ENCODE results near the gene NR6A1. TPM values are rescaled to one million over a fixed set of nuclear protein-coding genes. Genes with fewer than 3 reads are reported as not detected.

Gene NR6A1
- total RNA-seq, 1 donor from 2014 or later = 0.53 TPM

GRCh38 chr9:124707666-124708065, 63.4 kb downstream of the NR6A1 start:
- no peaks in the 10 kb centered on the region for H3K4me1 ChIP-seq
- intact Hi-C loops (cut with DNase I) = no loop called here

GRCh38 chr9:124706685-124707084, 64.4 kb downstream of the NR6A1 start:
- H3K4me3 ChIP-seq = no peak overlapping the region
- intact Hi-C loops (cut with DNase I) = no loop called here

More at GRCh38 chr9:124707666-124708065, 63.4 kb downstream of the NR6A1 start:
- Histone ChIP-seq H3K4me3 (no peak overlapping the region), H3K36me3 (no peaks in the 10 kb centered on the region), H3K9me3 (no peaks in the 10 kb centered on the region), H3K27ac (no peak overlapping the region), H3K27me3 (no peaks in the 10 kb centered on the region)
- no peak for DNase-seq (ENCODE audit: low spot score in 2 of 2)
- TF ChIP-seq CTCF (IDR thresholded peaks at IDR 0.05) = no peak

GRCh38 chr9:124699575-124699974, 71.5 kb downstream of the NR6A1 start:
- Histone ChIP-seq H3K4me3 (no peak overlapping the region), H3K4me1 (no peaks in the 10 kb centered on the region), H3K9me3 (no peaks in the 10 kb centered on the region), H3K27ac (no peak overlapping the region), H3K27me3 (no peaks in the 10 kb centered on the region), H3K36me3 (no peaks in the 10 kb centered on the region)
- DNase-seq (ENCODE audit: low spot score in 2 of 2) = no peak
- intact Hi-C loops (cut with DNase I) = no loop called here
- no peak for TF ChIP-seq CTCF (IDR thresholded peaks at IDR 0.05)

More at GRCh38 chr9:124706685-124707084, 64.4 kb downstream of the NR6A1 start:
- H3K27ac ChIP-seq = no peak overlapping the region
- no peak for DNase-seq (ENCODE audit: low spot score in 2 of 2)
- no peaks in the 10 kb centered on the region for H3K27me3 ChIP-seq
- no peaks in the 10 kb centered on the region for H3K36me3 ChIP-seq
- TF ChIP-seq CTCF (IDR thresholded peaks at IDR 0.05) = no peak
- no peaks in the 10 kb centered on the region for H3K4me1 ChIP-seq
- no peaks in the 10 kb centered on the region for H3K9me3 ChIP-seq

GRCh38 chr9:124698265-124698664, 72.8 kb downstream of the NR6A1 start:
- DNase-seq (ENCODE audit: low spot score in 2 of 2) = no peak
- H3K36me3 ChIP-seq = no peaks in the 10 kb centered on the region
- H3K9me3 ChIP-seq = no peaks in the 10 kb centered on the region
- TF ChIP-seq CTCF (IDR thresholded peaks at IDR 0.05) = no peak
- no peak overlapping the region for H3K4me3 ChIP-seq
- H3K27ac ChIP-seq = no peak overlapping the region
- H3K27me3 ChIP-seq = no peaks in the 10 kb centered on the region
- intact Hi-C loops (cut with DNase I) = no loop called here
- H3K4me1 ChIP-seq = no peaks in the 10 kb centered on the region

- Histone ChIP-seq H3K4me1 (no peaks in the 10 kb centered on the region), H3K27ac (no peak overlapping the region), H3K4me3 (no peak overlapping the region), H3K9me3 (no peaks in the 10 kb centered on the region), H3K27me3 (no peaks in the 10 kb centered on the region), H3K36me3 (no peaks in the 10 kb centered on the region)
- intact Hi-C loops (cut with DNase I) = no loop called here
- no peak for TF ChIP-seq CTCF (IDR thresholded peaks at IDR 0.05)
- no peak for DNase-seq (ENCODE audit: low spot score in 2 of 2)
Observed at GRCh38 chr9:124697326-124698200, 73.5 kb downstream of the NR6A1 start.

Data from ascending aorta (tissue), 2 donors.